Stimulated activated CD8-positive, alpha-beta memory T cell treated with anti-CD3 and anti-CD28 coated beads, Interleukin-15, amount 100 ng/mL, for 24 hours (primary cell): ENCODE measurements around the gene SPDYE2B.
"Not testable (repeated sequence)": the region's sequence is repeated elsewhere in the genome, so short reads cannot be mapped to it uniquely, and the experiment has no call there.

Source experiments
- DNase-seq: peaks from one replicate; pipeline ENCODE4 v3.0.0-alpha.2; 2020; ENCODE audit warnings: low read depth

Gene SPDYE2B

DNA sequence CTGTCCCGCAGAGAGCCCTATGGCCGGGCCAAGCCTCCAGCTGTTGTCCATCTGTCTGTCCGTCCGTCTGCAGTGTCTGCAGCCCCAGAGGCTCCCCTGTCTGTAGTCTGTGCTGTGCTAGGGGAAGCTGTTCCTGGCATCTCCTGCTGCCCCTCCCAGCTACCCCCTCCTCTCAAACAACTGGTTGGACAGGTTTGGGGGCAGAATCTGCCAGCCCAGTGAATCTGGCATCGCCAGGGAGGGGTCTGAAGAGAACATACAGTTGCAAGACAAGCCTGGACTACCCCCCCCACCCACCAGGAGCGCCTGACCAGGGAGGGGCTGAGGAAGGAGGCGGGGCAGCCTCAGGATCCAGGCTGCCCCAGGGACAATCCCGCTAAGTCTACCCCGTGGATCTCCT lies 7.4 kb upstream of the SPDYE2B start, which contains the start of gene UPK3BL1:
TSS of gene UPK3BL1 (minus strand) at position 101 of the 400 bp plus-strand sequence. CDS start at position 51, 50 bp downstream.
- not testable (repeated sequence) for DNase-seq

DNA sequence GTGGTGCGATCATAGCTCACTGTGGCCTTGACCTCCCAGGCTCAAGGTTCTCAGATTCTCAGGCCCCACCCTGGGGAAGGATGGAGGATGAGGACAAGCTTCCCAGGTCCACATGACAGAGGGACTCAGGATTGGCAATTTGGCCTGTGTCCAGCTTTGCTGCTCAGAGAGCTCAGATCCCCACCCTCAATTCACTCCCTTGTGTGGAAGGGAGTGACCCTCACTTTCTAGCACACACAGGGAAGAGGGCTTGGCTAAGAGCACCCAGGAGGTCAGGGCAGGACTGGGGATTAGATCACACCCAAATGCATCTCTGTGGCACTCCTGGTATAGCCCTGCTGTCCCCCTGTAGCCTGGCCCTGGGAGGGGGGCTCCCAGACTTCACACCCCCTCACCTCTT lies 6.7 kb upstream of the SPDYE2B start:
- DNase-seq: not testable (repeated sequence)

DNA sequence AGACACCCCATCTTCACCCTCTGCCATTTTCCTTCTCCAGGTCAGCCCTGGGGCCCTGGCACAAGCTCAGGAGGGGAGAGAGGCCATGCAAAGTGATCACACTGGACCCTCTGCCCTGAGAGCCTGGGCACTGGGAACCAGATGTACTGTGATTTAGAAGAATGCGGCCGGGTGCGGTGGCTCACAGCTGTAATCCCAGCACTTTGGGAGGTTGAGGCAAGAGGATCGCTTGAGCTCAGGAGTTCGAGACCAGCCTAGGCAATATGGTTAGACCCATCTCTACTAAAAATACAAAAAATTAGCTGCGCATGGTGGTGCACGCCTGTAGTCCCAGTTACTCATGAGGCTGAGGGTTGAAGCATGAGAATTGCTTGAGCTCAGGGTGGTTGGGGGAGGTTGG lies 2.3 kb upstream of the SPDYE2B start:
- not testable (repeated sequence) for DNase-seq

DNA sequence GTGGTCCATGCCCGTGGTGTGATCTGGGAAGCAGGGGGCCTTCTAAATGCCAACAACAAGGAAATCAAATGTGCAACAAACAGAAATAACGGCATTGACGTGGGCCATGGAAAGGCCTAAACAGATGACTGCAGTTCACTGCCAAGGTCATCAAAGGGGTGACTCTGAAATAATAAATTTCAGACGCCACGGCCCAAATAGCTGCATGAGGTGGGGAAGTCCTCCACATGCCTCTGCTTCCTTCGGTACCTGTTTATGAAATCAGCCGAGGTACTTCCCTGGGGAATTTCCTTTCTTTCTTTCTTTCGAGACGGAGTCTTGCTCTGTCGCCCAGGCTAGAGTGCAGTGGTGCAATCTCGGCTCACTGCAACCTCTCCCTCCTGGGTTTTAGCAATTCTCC lies 14.6 kb downstream of the SPDYE2B start:
- DNase-seq: not testable (repeated sequence)

DNA sequence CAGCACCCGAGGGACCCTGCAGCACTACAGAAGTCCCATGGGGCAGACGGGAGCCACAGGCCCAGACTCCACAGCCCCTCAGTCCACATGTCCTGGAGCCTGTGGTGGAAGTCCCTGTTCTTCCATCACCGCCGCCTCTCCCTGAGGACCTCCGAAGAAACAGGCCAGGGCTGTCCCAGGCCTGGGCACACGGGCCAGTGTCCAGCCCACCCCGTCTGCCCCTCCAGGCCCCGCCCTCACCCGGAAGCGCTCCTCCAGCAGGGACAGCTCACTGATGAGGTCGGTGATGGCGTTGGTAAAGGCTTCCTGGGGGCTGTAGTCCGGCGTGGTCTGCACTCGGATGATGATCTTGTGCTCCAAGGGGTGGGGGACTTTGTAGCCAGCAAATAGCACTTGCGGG lies 16.7 kb downstream of the SPDYE2B start:
- not testable (repeated sequence) for DNase-seq

DNA sequence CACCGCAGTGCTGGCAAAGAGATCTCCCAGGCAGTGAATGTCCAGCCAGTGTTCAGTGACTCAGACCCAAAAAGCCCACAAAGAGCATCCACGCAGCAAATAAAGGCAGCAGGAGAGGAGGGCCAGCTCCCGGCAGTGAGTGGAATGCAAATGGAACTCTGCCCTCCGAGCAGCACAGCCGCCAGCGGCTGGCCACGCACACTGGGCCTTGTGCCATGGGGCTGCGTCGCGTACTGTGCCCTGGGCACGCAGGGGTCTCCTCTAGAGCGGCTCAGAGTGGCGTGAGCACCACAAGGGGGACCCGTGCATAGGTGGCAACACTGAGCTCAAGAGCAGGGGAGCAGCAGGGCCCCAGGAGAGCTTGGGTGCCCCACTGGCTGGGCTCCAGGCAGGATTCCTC lies 17.4 kb downstream of the SPDYE2B start:
- DNase-seq: not testable (repeated sequence)

DNA sequence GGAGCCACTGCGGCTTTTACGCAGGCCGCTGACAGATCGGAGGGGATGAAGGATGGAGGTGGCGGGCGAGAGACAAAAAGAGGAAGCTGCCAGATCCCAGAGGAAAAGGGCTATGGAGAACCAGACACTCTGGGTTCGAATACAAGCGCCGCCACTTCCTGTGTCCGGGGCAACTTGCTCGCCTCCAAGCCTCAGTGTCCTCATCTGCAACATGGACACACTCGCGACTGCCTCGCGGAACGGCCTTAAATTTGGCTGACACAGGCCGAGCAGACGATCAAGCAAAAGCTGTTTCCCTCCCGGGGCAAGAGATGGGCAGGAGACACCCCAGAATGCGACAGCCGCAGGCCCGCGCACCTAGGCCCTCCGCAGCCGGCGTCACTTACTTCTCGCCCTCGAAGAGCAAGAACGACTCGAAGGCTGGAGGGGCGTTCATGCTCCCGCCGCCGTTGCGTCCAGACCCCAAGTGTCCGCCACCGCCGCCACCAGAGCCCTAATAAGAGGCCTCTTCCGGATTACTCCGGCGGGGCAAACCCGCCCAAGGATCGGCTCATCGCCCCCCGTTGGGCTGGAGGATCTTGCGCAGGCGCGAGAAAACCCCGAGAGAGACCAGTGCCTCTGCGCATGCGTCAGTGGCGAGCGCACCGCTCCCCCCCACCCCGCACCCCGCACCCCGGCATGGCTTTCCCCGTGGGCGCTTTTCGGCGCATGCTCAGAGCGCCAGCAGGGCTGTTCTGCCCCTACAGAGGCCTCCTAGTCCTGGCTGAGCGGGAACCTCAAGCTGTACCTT lies 21.2 kb downstream of the SPDYE2B start, which contains the start of gene POLR2J2:
TSS of gene POLR2J2 (minus strand) at position 498 of the 790 bp plus-strand sequence. CDS start at position 436, 62 bp downstream.
- not testable (repeated sequence) for DNase-seq

DNA sequence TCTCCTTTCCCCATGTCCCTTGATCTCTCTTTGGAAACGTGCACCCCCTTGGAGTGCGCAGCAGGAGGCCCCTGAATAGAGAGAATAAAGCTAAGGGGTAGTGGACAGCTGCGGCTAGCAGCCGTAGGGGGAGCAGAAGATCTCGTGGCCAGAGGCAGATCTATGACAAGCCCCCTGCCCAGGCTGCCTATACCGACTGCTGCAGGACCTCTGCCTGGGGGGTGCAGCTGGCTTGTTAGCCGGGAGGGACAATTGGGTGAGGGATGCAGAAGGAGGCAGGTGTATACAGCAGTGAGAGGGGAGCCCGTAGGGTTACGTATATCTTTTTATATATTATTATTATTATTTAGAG lies 21.8 kb downstream of the SPDYE2B start:
- DNase-seq: not testable (repeated sequence)

DNA sequence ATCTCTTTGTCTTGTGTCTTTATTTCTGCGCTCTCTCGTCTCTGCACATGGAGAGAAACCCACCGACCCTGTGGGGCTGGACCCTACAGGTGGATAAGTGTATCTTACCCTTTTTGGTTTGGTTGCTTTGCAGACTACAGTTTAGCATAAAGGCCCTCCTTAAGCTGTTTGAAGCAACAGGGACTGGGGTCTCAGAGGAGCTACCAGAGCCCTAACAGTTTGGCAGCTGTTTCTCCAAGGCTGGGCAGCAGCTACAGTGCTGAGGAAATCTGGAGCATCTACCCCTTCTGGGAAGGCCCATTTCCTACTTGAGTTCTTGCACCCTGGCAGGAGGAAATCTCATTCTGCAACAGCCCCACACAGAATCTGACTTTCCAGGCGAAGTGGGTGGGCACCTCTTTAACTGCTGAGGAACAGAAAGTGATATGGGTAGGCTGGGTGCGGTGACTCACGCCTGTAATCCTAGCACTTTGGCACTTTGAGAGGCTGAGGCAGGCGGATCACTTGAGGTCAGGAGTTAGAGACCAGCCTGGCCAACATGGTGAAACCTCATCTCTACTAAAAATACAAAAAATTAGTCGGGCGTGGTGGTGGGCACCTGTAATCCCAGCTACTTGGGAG lies 23.4 kb downstream of the SPDYE2B start:
- DNase-seq: not testable (repeated sequence)

DNA sequence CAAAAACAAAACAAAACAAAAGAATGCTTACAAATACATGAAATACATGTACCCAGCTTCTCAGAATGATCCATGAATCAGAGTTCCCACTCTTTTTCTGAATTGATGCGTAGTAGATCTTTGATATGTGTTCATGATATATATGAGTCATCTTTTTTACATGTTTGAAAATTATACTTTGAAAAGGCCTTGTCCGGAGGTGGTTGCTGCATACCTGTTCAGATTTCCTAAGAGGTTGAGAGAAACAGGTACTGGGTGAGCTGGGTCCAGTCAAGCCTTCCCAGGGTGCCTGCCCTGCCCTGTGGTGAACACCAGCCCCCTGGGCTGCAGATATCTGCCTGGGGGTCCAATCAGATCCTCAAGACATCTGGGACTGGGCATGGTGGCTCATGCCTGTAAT lies 25.4 kb downstream of the SPDYE2B start:
- DNase-seq: not testable (repeated sequence)

DNA sequence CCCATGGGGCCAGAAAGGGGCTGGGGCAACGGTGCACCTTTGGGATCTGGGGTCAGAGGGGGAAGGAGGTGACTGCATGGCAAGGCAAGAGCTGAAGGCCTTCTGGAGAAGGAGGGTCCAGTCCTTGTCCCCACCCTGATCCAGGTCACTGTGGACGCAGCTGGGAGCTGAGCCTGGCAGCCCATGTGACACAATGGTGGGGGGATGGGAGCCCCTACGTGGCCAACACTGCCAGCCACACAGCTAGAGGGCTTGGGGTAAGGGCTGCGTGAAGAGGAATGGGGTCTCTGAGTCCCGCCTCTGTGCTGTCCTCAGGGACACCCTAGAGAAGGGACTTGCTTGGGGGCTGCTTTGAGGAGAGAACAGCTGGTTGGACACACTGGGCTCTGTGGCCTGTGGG lies 30.7 kb downstream of the SPDYE2B start:
- not testable (repeated sequence) for DNase-seq

DNA sequence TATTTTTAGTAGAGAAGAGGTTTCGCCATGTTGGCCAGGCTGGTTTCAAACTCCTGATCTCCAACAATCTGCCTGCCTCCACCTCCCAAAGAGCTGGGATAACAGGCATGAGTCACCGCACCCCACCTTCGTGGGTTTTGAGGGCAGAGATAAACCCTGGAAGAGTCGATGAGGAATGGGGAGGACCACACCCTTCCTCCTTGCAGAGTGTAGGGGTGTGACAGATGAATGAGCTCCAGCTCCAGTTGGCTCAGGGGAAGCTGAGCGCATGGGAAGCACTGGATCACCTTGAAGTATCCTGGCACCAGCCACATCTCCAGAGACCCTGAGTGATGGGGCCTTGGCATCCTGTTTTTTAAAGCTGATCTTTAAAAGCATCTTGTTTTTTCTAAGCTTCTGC lies 32.4 kb downstream of the SPDYE2B start:
- DNase-seq: not testable (repeated sequence)

DNA sequence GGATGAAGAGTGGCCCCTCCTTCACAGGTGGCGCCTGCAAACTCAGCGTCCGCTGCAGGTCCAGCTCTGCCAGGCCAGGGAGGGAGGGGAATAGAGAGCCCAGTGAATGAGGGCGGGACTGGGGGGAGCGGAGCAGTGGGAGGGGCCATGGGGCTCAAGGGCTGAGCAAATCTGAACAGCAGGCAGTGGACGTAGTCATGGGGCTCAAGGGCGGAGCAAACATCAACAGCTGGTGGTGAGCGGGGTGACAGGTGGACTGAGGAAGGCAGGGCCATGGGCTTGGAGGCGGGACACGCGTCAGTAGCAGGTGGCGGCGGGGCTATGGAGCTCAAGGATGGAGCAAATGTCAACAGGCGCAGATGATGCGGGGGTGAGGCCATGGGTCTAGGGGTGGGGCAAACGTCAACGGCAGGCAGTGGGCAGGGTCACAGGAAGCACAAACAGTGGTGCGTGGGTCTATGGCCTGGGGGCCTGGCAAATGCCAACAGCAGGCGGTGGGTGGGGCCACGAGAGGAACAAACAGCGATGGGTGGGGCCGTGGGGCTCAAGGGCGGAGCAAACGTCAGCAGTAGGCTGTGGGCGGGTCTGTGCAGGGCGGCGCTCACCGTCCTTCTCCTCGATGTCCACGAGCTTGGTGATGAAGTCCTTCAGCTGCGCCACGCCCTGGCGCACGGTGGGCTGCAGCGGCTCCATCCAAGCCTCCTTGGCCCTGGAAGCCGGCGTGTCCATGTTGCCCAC lies 38.3 kb downstream of the SPDYE2B start:
- not testable (repeated sequence) for DNase-seq

DNA sequence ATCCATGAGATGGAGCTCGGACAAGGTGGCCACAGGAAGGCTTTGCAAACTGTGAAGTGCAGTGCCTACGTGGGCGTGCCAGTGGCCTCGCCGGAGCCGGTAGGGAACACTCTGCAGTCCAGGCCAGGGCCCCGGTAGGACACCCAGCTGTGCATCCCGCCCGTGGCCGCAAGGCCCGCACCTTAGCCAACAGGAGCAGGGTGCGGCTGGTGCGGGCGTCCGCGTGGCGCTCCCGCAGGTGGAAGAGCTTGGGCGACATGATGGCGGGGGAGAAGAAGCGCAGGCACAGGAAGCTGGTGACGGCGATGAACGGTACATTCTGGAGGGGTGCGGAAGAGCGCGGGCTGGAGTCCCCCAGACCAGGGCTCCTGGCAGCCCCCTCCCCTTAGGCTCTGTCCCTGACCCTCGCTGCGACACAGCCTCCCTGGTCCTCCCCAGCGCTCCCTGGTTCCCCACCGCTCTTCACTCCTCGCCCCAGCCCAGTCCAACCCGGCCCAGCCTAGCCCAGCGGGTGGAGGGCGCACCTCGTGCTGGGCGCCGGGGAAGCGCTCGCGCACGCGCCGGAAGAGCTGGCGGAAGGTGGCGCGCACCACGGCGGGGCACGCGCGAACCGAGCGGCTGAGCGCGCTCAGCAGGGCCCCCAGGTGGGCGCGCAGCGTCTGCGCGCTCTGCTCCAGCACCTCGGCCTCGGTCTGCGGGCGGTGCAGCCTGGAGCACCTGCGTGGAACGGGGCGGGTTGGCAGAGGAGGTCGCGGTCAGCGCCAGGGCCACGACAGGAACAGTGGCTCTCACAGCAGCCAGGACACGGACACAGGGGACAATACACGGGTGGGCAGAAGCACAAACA lies 39.5 kb downstream of the SPDYE2B start:
- DNase-seq: not testable (repeated sequence)

DNA sequence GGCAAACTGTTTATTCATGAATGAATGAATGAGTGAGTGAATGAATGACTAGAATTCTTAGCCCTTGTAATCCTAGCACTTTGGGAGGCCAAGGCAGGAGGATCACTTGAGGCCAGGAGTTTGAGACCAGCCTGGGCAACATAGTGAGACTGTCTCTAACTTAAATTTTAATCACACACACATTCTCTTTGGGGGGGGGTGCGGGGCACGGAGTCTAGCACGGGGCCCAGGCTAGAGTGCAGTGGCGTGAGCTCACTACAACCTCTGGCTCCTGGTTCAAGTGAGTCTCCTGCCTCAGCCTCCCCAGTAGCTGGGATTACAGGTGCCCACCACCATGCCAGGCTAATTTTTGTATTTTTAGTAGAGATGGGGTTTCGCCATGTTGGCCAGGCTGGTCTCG lies 40.5 kb downstream of the SPDYE2B start:
- DNase-seq: not testable (repeated sequence)

DNA sequence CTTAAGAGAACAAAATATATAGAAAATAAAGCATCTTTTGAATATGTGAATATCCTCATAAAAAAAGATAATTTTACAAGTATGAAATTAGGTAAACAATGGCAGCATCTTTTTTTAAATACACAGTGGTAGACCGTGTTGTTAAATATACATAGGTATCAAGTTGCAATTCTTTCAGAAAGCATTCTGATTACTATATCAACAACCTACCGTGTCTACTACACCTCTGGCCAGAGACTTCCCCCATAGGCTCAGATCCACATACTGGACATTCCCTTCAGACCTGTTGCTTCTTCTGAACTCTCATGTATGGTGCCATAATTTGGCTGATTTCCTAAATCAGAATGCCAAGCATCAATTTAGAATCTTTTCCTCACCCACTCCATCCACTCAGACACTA lies 43.9 kb downstream of the SPDYE2B start:
- not testable (repeated sequence) for DNase-seq

DNA sequence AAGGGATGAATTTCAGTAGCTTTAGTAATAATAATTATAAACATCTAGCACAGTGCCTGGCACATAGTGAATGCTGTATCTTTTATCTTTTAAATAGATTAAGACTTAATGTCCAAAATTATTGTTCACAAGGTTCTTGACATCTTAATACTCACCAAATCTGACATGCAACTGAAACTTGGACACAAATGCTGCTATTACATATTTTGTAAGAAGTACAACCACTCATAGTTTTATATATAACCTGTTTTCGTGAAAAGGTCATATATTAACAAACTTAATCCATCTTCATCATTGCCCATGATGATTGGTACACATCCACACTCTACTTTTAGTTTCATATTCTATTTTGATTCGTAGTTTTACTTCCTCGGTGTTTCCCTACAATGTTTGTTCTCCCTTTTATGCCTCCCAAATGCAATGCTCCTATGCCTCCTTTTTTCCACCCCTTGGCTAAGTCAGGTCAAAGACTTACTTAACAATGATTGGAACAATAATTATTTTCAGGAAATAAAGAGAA lies 45.0 kb downstream of the SPDYE2B start:
- not testable (repeated sequence) for DNase-seq

DNA sequence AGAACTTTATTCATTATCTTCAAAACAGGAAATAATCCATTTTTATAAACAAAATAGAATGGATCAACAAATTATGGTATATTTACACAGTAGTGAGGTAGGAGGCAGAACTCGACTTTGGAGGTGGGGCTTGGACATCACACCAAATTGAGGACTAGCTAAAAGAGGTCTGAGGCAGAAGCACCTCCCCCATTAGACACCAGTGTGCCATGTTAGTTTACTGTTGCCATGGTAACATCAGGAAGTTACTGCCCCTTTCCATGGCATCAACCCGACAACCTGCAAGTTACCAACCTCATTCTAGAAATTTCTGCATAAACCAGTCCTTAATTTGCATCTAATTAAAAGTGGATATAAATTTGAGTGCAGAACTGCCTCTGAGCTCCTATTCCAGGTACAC lies 45.9 kb downstream of the SPDYE2B start:
- not testable (repeated sequence) for DNase-seq

DNA sequence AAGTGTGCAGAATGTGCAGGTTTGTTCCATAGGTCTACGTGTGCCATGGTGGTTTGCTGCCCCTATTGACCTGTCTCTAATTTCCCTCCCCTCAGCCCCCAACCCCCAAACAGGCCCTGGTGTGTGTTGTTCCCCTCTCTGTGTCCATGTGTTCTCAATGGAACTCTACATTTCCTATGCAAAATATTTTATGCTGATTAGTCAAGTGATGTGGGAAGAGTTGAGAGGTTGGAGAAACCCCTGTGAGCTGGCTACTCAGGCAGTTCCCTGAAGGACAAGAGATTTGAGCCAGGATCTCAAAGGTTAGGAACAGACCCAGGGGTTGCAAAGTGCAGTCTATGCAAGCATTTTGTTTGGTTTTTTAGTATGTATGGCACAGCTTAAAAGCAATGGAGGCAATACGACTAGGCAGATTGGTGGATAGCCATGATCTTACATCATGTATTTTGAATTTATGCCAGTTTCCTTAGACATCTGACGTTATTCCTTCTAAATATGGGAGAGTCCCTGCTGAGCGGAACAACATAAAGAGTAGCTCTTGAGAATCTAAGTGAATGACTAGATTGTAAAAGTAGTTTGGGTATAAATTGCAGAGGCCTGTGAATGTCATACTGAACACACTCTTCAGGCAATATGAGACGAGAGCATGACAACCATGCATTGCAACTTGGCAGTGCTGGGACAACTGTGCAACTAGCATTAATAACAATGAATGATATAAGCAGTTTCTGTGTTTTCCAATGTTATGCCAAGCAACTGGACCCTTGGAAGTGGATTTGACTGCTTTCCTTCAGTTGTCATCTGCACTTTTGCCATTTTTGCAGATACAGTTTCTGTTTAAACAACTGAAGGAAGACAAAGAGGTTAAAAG lies 47.8 kb downstream of the SPDYE2B start:
- not testable (repeated sequence) for DNase-seq
